ENCODE data around the gene SPN.

DNA sequence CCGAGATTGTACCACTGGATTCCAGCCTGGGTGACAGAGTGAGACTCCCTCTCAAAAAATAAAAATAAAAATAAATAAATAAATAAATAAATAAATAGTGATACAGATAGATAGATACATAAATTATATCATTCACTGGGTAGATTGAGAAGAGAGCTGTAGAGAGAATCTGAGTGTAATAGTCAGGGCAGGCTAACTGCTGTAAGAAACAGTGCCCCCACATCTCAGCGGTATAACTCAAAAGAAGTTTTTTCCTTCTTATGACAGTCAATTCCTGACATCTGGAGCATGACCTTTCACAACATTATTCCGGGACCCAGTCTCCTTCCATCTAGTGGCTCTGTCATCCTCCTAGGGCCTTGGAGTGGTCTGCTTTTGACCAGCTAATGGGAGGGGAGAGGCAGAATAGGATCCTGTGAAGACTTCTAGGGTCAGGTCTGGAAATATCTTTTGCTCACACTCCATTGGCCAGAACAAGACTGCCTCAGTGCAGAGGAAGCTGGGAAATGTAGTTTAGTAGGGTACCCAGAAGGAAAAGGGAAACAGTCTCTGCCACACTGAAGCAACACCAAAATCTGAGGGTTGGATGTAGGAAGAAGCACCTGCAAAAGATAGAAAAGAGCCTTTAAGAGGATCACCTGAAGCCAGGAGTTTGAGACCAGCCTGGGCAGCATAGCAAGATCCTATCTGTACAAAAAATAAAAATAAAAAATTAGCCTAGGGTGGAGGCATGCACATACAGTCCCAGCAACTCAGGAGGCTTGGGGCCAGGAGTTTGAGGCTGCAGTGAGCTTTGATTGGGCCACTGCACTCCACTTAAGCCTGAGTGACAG is 13.0 kb downstream of the SPN start:
- TF ChIP-seq POLR2A (IDR thresholded peaks at IDR 0.05; ENCODE audit: low read depth, low read length) (no peak), SPI1 (IDR thresholded peaks at IDR 0.05; ENCODE audit: low read depth, low read length) (no peak), POLR2AphosphoS5 (IDR thresholded peaks at IDR 0.05; ENCODE audit: low read depth, low read length) (no peak), TAF1 (IDR thresholded peaks at IDR 0.05; ENCODE audit: low read depth, low read length) (no peak)

Measured in GM12891 (cell line).